IPS-20b (cell line): Measurements from ENCODE around the gene PACRG.
"Not testable (repeated sequence)": the region's sequence is repeated elsewhere in the genome, so short reads cannot be mapped to it uniquely, and the experiment has no call there.

Experiments
- H3K27ac ChIP-seq: one replicate; pipeline ENCODE4 v1.5.1; 2013; ENCODE audit warnings: low read length
- H3K27me3 ChIP-seq: 2 replicates; pipeline ENCODE4 v1.6.1; 2013; ENCODE audit warnings: mild to moderate bottlenecking, low read length, inconsistent platforms; ENCODE audit not compliant: insufficient read depth
- H3K36me3 ChIP-seq: 2 replicates; pipeline ENCODE4 v1.6.1; 2013; ENCODE audit warnings: low read depth, mild to moderate bottlenecking, inconsistent platforms, low read length, moderate library complexity; ENCODE audit not compliant: insufficient read depth
- H3K4me1 ChIP-seq: 2 replicates; pipeline ENCODE4 v1.6.1; 2013; ENCODE audit warnings: mild to moderate bottlenecking, control low read depth, inconsistent platforms, low read length, moderate library complexity; ENCODE audit not compliant: insufficient read depth
- H3K4me3 ChIP-seq: 2 replicates; pipeline ENCODE4 v1.5.1; 2013; ENCODE audit warnings: mild to moderate bottlenecking, low read length, inconsistent platforms
- H3K9ac ChIP-seq: 2 replicates; pipeline ENCODE4 v1.6.1; 2013; ENCODE audit warnings: low read depth, mild to moderate bottlenecking, inconsistent platforms, low read length, moderate library complexity
- H3K9me3 ChIP-seq: 2 replicates; pipeline ENCODE4 v1.6.1; 2013; ENCODE audit warnings: mild to moderate bottlenecking, low read depth, low read length, inconsistent platforms; ENCODE audit not compliant: insufficient read depth

Gene PACRG

DNA sequence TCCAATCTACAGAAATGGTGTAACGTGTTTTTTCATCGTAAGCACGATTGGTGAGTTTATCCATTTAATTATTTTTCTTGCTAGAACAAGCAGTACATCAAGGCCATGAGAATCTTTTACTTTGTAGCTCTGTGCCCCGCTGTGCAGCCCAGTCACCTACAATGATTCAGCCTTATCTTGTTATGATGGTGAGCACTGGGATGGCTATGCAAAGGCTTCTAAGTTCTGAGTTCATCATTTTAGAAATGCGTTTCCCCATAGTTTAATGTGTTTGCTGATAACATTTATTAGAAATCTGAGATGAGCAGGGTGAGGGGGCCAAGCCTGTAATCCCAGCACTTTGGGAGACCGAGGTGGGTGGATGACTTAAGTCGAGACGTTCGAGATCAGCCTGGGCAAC lies 575.0 kb downstream of the PACRG start:
- Histone ChIP-seq H3K36me3 (no peaks in the 10 kb centered on the region), H3K9ac (no peak overlapping the region), H3K4me3 (no peak overlapping the region), H3K27ac (no peak overlapping the region), H3K9me3 (no peaks in the 10 kb centered on the region), H3K4me1 (peaks cover 3% of the 10 kb centered on the region; the same call in 1 of the 2 replicates), H3K27me3 (no peaks in the 10 kb centered on the region)

DNA sequence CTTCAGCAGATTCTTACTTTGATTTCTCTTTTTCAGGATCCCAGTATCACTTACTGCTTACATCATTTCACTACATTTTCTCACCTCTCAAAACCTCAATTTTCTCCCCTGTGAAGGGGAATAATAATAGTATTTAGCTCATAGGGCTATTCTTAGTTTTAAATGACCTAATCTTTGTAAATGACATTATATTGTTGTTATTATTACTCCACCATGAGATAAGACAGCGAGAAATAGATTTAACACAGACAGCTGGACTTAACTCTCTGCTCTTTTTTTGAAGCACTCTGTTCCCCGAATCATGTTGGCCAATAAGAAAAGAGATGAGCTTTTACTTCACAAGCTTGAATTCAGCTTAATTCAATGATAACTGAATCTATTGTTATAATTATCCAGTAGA lies 578.2 kb downstream of the PACRG start:
- Histone ChIP-seq H3K9me3 (no peaks in the 10 kb centered on the region), H3K4me1 (peaks cover 3% of the 10 kb centered on the region; the same call in 1 of the 2 replicates), H3K9ac (no peak overlapping the region), H3K4me3 (no peak overlapping the region), H3K36me3 (no peaks in the 10 kb centered on the region), H3K27me3 (no peaks in the 10 kb centered on the region), H3K27ac (no peak overlapping the region)

DNA sequence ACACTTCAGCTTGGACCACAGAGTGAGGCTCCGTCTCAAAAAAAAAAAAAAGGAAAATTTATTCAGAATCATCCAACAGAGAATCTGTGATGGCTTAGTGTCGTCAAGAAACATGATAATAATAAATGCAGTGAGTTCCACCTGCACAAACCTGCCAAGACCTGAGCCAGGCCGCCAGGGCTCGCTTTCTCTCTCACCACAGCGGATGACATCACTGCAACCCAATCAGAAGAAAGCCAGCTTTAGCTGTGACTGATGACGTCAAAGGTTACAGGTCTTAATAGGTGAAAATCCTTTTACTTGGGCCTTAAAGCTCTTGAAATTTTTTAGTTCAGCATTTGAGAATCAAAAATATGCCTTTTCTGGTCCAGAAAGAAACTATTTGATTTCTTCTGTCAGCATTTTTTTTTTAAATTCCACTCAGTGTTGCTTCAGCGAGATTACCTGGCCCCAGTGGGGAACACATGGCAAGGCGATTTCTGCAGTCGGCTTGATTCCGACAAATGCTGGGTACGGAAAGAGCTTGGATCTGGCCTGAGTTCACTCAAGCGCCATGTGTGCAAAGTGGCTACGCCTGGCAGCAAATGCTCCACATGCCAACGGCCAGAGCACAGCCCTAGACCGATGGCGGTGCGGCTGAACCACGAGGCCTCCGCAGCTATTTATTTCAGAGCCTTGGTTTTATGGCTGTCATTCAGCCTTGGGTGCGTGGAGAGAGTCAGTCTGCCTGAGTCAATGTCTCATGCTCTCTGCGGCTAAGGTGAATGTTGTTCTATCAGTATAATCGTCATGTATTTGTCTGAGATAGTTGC lies 581.1 kb downstream of the PACRG start:
- no peaks in the 10 kb centered on the region for H3K36me3 ChIP-seq
- no peaks in the 10 kb centered on the region for H3K9me3 ChIP-seq
- H3K27me3 ChIP-seq = no peaks in the 10 kb centered on the region
- no peaks in the 10 kb centered on the region for H3K4me1 ChIP-seq
- no peak overlapping the region for H3K4me3 ChIP-seq
- no peak overlapping the region for H3K27ac ChIP-seq
- H3K9ac ChIP-seq = no peak overlapping the region

DNA sequence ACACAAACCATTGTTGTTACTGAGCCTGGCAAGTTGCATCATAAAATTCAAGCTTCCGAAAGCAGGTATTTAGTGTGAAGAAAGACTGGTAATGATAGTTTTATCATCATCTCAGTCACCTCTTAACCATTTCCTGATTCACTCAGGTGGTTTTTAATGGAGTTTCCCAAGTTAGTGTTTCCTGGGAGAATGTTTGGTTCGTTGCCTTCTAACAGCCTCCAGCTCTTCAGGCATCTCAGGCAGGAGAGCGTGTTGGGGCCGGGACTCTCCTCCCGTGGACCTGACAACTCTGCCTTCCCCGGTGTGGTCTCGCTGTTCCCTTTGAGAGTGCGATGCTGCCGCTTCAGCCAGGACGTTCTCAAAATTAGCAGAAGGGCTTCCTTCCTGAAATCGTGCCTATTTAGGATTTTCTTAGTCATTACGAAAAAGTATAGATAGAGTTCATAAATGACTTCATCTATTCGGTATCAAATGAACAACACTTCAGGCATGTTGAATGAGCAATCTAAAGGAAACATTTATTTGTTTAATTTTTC lies 581.8 kb downstream of the PACRG start:
- Histone ChIP-seq H3K27ac (no peak overlapping the region), H3K9me3 (no peaks in the 10 kb centered on the region), H3K4me1 (no peaks in the 10 kb centered on the region), H3K27me3 (no peaks in the 10 kb centered on the region), H3K36me3 (no peaks in the 10 kb centered on the region), H3K4me3 (no peak overlapping the region), H3K9ac (no peak overlapping the region)

DNA sequence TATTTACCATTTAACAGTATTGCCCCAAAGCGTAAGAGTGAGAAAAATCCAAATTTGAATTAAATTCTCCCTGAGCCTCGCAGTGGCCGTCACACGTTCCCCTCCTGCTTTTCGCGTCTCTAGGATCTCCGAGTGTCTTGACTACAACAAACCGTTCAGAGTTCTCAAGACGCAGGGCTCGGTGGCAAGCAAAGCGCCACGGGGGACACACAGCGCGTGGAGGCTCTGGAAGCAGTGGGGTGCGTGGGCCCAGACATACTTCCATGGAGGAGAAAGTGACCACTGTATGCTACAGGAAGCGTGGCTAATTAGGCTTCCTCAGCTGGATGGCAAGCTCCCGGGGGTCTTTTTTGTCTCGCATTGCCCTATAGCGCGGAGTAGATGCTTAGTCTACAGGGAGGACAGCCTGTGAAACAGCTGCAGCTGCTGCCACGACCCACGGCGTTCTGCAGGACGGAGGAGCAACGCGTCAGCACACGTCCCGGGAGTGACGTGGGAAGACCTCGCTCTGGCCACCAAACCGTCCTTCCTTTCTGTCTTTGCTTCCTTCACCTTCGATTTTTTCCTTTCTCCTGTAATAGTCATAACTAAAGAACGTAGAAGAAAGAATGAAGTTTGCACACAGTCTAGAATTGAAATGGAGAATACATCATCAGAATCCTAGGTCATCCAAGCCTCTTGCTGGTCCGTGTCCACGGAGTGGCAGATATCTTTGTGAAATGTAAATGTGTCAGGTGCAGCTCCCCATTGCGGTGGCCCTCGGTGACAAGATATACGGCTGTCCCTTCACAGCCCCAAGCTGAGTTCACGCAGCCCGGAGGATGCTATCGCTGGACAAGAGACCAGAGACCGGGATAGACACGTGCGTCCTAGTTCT lies 582.6 kb downstream of the PACRG start:
- Histone ChIP-seq H3K36me3 (no peaks in the 10 kb centered on the region), H3K4me1 (no peaks in the 10 kb centered on the region), H3K9me3 (no peaks in the 10 kb centered on the region), H3K9ac (no peak overlapping the region), H3K27ac (no peak overlapping the region), H3K4me3 (no peak overlapping the region), H3K27me3 (no peaks in the 10 kb centered on the region)

DNA sequence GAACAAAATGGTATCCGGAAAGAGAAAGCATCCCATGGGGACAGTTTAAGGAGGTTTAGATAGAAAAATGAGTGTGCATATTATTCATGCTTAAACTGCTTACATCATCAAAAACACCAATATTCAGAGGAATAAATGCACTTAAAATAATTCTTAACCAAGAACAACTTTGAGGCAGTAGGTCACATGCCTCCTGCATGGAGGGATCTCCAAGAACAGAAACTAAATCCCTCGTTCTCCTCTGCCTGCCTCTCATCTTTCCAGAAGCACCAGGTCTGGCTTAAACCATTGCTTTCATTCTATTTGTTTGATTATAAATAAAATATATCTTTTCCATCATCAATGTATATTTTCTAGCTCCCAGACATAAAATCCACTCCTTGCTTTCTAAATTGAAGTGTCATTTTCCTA lies 583.2 kb downstream of the PACRG start:
- no peak overlapping the region for H3K27ac ChIP-seq
- no peaks in the 10 kb centered on the region for H3K27me3 ChIP-seq
- H3K9ac ChIP-seq = no peak overlapping the region
- no peaks in the 10 kb centered on the region for H3K9me3 ChIP-seq
- H3K4me1 ChIP-seq = no peaks in the 10 kb centered on the region
- no peaks in the 10 kb centered on the region for H3K36me3 ChIP-seq
- no peak overlapping the region for H3K4me3 ChIP-seq

DNA sequence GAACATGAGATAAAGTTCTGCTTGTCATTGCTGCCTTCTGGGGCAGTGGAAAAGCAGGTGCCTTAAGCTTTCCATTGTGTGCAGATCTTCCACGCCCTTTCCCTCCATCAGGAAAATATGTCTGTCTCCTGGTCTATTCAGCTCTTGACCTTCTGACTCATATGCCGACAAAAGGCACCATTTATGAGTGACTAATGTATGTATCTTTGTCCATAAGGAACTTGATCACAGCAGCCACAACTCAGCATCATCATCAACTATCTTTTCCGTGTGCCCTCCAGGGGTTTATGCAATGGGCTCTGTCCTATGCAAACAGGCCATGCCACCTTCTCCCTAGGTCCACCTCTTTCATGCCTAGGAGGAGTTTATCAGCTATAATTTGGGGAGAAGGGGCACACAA lies 584.1 kb downstream of the PACRG start:
- Histone ChIP-seq H3K4me1 (no peaks in the 10 kb centered on the region), H3K4me3 (no peak overlapping the region), H3K27me3 (no peaks in the 10 kb centered on the region), H3K36me3 (no peaks in the 10 kb centered on the region), H3K9ac (no peak overlapping the region), H3K9me3 (no peaks in the 10 kb centered on the region), H3K27ac (no peak overlapping the region)

DNA sequence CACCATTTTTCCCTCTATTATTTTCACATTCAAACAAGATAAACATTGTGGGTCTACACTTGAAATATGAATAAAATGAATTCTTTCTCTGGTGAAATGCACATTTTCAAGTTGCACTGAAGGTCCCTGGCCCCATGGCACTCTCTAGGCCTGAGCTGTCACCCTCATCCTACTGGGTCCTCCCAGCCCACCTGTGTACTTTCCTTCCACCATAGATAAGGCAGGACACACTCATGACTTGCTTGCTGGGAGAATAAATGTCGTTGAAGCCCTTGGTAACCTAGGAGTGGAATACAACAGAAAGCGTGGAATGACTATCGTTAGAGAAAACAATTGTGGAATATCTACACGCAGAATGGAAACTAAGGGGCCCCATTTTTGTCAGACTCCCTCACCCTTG lies 585.8 kb downstream of the PACRG start:
- Histone ChIP-seq H3K4me3 (no peak overlapping the region), H3K36me3 (no peaks in the 10 kb centered on the region), H3K9me3 (no peaks in the 10 kb centered on the region), H3K9ac (no peak overlapping the region), H3K4me1 (no peaks in the 10 kb centered on the region), H3K27ac (no peak overlapping the region), H3K27me3 (no peaks in the 10 kb centered on the region)

DNA sequence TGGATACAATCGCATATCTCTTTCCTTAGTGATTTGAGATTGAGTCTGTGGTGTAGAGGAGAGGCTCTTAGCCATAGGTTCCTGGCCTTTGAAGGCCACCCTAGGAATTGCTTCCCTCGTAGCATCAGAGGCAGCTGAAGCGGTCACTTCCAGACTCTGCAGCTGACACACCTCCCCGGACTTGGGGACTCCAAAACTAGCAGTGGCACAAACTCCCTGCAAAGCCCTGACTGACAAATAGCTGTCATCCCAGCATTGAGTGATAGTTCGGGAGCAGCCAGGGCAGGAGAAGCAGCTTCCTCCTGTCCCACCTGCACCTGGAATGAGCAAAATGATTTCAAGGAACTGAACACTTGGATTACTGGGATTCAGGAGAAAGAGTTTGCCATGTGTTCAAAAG lies 586.2 kb downstream of the PACRG start:
- H3K9ac ChIP-seq = no peak overlapping the region
- H3K4me3 ChIP-seq = no peak overlapping the region
- H3K27me3 ChIP-seq = no peaks in the 10 kb centered on the region
- no peak overlapping the region for H3K27ac ChIP-seq
- H3K9me3 ChIP-seq = no peaks in the 10 kb centered on the region
- no peaks in the 10 kb centered on the region for H3K4me1 ChIP-seq
- H3K36me3 ChIP-seq = no peaks in the 10 kb centered on the region

DNA sequence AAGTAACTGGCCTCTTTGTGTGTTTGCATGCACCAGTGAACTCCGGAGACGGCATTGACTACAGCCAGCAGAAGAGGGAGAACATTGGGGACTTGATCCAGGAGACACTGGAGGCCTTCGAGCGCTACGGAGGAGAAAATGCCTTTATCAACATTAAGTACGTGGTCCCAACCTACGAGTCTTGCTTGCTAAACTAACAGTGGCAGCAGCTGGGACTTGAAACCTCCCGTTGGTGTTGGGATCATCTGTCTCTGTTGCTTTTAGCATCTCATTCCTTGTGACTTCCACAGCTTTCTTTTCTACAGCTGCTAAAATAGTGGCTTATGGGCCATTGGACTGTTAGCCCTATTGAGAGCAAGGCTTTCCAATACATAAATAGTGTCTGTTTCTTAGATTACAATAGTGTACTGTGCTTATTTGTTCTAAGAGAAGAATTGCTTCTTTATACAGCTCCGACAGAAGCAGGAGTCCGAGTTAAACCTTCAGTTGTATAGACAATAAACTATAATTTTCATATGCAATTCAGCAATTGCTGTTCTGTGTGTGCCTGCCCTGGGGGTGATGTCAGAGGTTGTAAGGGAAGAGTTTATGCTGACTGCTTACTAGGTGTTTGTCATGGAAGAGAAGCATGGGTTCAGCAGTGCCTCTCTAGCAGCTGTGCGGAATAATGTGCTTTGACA lies 587.2 kb downstream of the PACRG start:
- no peaks in the 10 kb centered on the region for H3K36me3 ChIP-seq
- H3K9me3 ChIP-seq = no peaks in the 10 kb centered on the region
- no peaks in the 10 kb centered on the region for H3K4me1 ChIP-seq
- H3K9ac ChIP-seq = no peak overlapping the region
- no peaks in the 10 kb centered on the region for H3K27me3 ChIP-seq
- no peak overlapping the region for H3K4me3 ChIP-seq
- no peak overlapping the region for H3K27ac ChIP-seq

DNA sequence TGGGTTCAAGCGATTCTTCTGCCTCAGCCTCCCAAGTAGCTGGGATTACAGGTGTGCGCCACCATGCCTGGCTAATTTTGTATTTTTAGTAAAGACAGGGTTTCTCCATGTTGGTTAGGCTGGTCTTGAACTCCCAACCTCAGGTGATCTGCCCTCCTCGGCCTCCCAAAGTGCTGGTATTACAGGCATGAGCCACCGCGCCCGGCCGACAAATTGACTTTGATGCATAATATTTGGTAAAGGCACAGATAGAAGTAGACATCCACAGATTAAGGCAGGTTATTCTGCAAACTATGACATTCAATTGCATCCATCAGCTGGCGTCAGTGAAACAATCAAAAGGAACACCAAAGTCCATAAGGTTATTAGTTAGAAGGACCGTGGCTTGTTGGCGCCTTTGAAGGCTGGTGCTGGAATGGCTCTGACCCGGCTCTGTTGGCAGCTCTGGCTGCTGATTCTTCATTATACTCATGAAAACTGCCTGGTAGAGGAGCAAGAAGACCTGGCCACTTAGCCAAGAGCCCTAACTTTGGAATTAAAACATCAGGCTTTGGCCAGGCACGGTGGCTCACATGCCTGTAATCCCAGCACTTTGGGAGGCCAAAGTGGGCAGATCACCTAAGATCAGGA lies 589.2 kb downstream of the PACRG start:
- H3K9me3 ChIP-seq, H3K27ac ChIP-seq, H3K4me3 ChIP-seq, H3K27me3 ChIP-seq, H3K9ac ChIP-seq, H3K36me3 ChIP-seq, H3K4me1 ChIP-seq: not testable (repeated sequence)
